Endothelial cell of umbilical vein (primary cell): ENCODE results near the gene SLC22A23. TPM values are rescaled to one million over a fixed set of nuclear protein-coding genes. Genes with fewer than 3 reads are reported as not detected.

ENCODE experiments used
- BruUV-seq: library from RNA; stranded (reverse); fragments of 400-500 nt; replicated peaks from 2 replicates; lab custom pipeline; 2021; lab: Mats Ljungman, UMichigan
- CTCF ChIA-PET: fragments of 300-600, 350-600 bp; sonication (Branson Sonifier 250); formaldehyde crosslinking; loops from one replicate; lab custom pipeline; 2021; ENCODE audit warnings: antibody characterized with exemption, inconsistent platforms; lab: Charles Lee
- POLR2A ChIA-PET: fragments of 300-600, 350-600 bp; sonication (Branson Sonifier 250); formaldehyde crosslinking; loops from one replicate; lab custom pipeline; 2021; ENCODE audit warnings: antibody characterized with exemption, inconsistent platforms; lab: Charles Lee
- DNase-seq: peaks from one replicate; pipeline ENCODE4 v3.0.0-alpha.2; 2011; ENCODE audit warnings: low read depth, low spot score
- FAIRE-seq: peaks from 2 replicates; lab custom pipeline; 2011; peaks lifted over from hg19 to GRCh38; lab: Jason Lieb, UNC
- H2AFZ ChIP-seq: 2 replicates; pipeline ENCODE4 v1.6.0; 2012; ENCODE audit warnings: low read depth, low read length, control low read depth, inconsistent platforms
- H3K27ac ChIP-seq: 2 replicates; pipeline ENCODE4 v1.5.1; 2011; ENCODE audit warnings: low read depth, mild to moderate bottlenecking, control low read depth, low read length, moderate library complexity; ENCODE audit not compliant: insufficient read depth
- H3K27me3 ChIP-seq, 2 experiments: 2 replicates each; pipeline versions ENCODE4 v1.6.0 to v1.6.1; 2011; ENCODE audit warnings: low read length in 2 of 2, mixed read lengths in 1 of 2; ENCODE audit not compliant: control insufficient read depth in 2 of 2, insufficient read depth in 2 of 2
- H3K36me3 ChIP-seq, 2 experiments: 2 replicates in 1 of 2; 3 replicates in 1 of 2; pipeline ENCODE4 v1.5.1; 2011; ENCODE audit warnings: low read length in 2 of 2, mild to moderate bottlenecking in 1 of 2, moderate library complexity in 1 of 2; ENCODE audit not compliant: control insufficient read depth in 2 of 2, insufficient read depth in 2 of 2; ENCODE audit errors: extremely low read depth in 1 of 2
- H3K4me1 ChIP-seq: 3 replicates; pipeline ENCODE4 v1.5.1; 2011; ENCODE audit warnings: mild to moderate bottlenecking, low read length; ENCODE audit not compliant: control insufficient read depth, insufficient read depth; ENCODE audit errors: extremely low read depth
- H3K4me2 ChIP-seq: 2 replicates; pipeline ENCODE4 v1.6.1; 2011; ENCODE audit warnings: low read length, control low read depth, mixed read lengths; ENCODE audit not compliant: insufficient read depth
- H3K4me3 ChIP-seq, 3 experiments: fragments of 200-600 bp in 1 of 3; sonication (generic), shearing (Covaris generic) in 1 of 3; replicated peaks in 1 of 3; 2 replicates each; pipeline ENCODE4 v1.5.1; 2011 to 2016; ENCODE audit warnings: control low read depth in 3 of 3, low read length in 3 of 3, mild to moderate bottlenecking in 2 of 3, inconsistent platforms in 1 of 3, low read depth in 1 of 3, moderate library complexity in 1 of 3; ENCODE audit not compliant: insufficient read depth in 1 of 3
- H3K79me2 ChIP-seq: 2 replicates; pipeline ENCODE4 v1.6.0; 2012; ENCODE audit warnings: low read length, inconsistent platforms; ENCODE audit not compliant: control insufficient read depth, insufficient read depth
- H3K9ac ChIP-seq: replicated peaks from 2 replicates; pipeline ENCODE3; 2011; ENCODE audit warnings: low read length, control low read depth; ENCODE audit not compliant: insufficient read depth; ENCODE audit errors: extremely low read depth
- H3K9me1 ChIP-seq: replicated peaks from 3 replicates; pipeline ENCODE4 v1.6.0; 2011; ENCODE audit warnings: mild to moderate bottlenecking, low read length; ENCODE audit not compliant: control insufficient read depth, insufficient read depth; ENCODE audit errors: extremely low read depth
- H3K9me3 ChIP-seq: replicated peaks from 2 replicates; pipeline ENCODE4 v1.5.1; 2012; ENCODE audit warnings: low read length, inconsistent platforms; ENCODE audit not compliant: control insufficient read depth, insufficient read depth
- H4K20me1 ChIP-seq: replicated peaks from 2 replicates; pipeline ENCODE3; 2011; ENCODE audit warnings: mild to moderate bottlenecking, low read length; ENCODE audit not compliant: control insufficient read depth, insufficient read depth; ENCODE audit errors: extremely low read depth
- CTCF ChIP-seq, 2 donors: IDR thresholded peaks; 1 replicate in 1 of 2; 2 replicates in 1 of 2; pipeline ENCODE4 v1.5.1; 2011; ENCODE audit warnings: low read length in 2 of 2, mild to moderate bottlenecking in 2 of 2, moderate library complexity in 2 of 2, control low read depth in 1 of 2, inconsistent platforms in 1 of 2, low read depth in 1 of 2; ENCODE audit not compliant: insufficient read depth in 1 of 2; ENCODE audit errors: extremely low read depth in 1 of 2
- EZH2 ChIP-seq: IDR thresholded peaks from 2 replicates; pipeline ENCODE4 v1.6.1; 2012; ENCODE audit warnings: borderline replicate concordance, low read depth, mild to moderate bottlenecking, moderate library complexity, low read length, inconsistent platforms; ENCODE audit not compliant: severe bottlenecking
- FOS ChIP-seq: IDR thresholded peaks from 2 replicates; pipeline ENCODE4 v1.6.1; 2011; ENCODE audit warnings: mild to moderate bottlenecking, low read length, moderate library complexity, borderline replicate concordance; ENCODE audit not compliant: insufficient read depth
- GATA2 ChIP-seq: IDR thresholded peaks from 2 replicates; pipeline ENCODE4 v1.7.0; 2011; ENCODE audit warnings: low read depth, mild to moderate bottlenecking, moderate library complexity, mixed read lengths, low read length; ENCODE audit not compliant: insufficient read length, insufficient read depth
- JUN ChIP-seq: IDR thresholded peaks from 2 replicates; pipeline ENCODE4 v1.6.1; 2011; ENCODE audit warnings: borderline replicate concordance, low read depth; ENCODE audit not compliant: insufficient read length, insufficient read depth
- MYC ChIP-seq: IDR thresholded peaks from one replicate; pipeline ENCODE4 v1.6.1; 2011; ENCODE audit warnings: mild to moderate bottlenecking, low read depth, low read length
- POLR2A ChIP-seq: IDR thresholded peaks from 2 replicates; pipeline ENCODE4 v1.6.1; 2012; ENCODE audit warnings: low read depth, mild to moderate bottlenecking, control low read depth, low read length
- POLR2AphosphoS5 ChIP-seq: IDR thresholded peaks from 2 replicates; pipeline ENCODE4 v1.6.1; 2012; ENCODE audit warnings: low read depth, mild to moderate bottlenecking, control low read depth, low read length, moderate library complexity; ENCODE audit not compliant: insufficient read depth
- dilution Hi-C: fragments of 300-500 bp; cut with MboI; formaldehyde crosslinking; loops from one replicate; pipeline ENCODE4 v1.15.0; 2019; ENCODE audit warnings: low sequenced_read_pairs; ENCODE audit not compliant: extremely low pct_ligation_motif_present
- intact Hi-C: fragments of 100-400 bp; cut with micrococcal nuclease; formaldehyde crosslinking; loops from one replicate; pipeline ENCODE4 v1.10.0; 2022
- polyA plus RNA-seq, 4 experiments: library from polyadenylated mRNA; depleted of rRNA in 3 of 4; stranded (reverse) in 3 of 4; unstranded in 1 of 4; fragments of >200 nt; gene quantifications; 2 replicates each; pipeline versions ENCODE4 v1.2.1 to v1.2.3, GENCODE V29; 2011 to 2012; ENCODE audit warnings: missing spikeins in 1 of 4
- total RNA-seq: library from RNA; stranded (reverse); gene quantifications from 2 replicates; pipeline ENCODE4 v1.2.3, GENCODE V29; 2021
- TF ChIP-seq, protein P1 (sequence below): IDR thresholded peaks from 2 replicates; pipeline ENCODE4 v1.6.1; 2011; ENCODE audit not compliant: insufficient read depth, insufficient read length

The SLC22A23 gene
- total and polyA plus RNA-seq, 2 donors (not counting 3 experiments of a cell fraction or from before 2014, with no cell fraction given): 4.2 to 14.3 TPM

DNA sequence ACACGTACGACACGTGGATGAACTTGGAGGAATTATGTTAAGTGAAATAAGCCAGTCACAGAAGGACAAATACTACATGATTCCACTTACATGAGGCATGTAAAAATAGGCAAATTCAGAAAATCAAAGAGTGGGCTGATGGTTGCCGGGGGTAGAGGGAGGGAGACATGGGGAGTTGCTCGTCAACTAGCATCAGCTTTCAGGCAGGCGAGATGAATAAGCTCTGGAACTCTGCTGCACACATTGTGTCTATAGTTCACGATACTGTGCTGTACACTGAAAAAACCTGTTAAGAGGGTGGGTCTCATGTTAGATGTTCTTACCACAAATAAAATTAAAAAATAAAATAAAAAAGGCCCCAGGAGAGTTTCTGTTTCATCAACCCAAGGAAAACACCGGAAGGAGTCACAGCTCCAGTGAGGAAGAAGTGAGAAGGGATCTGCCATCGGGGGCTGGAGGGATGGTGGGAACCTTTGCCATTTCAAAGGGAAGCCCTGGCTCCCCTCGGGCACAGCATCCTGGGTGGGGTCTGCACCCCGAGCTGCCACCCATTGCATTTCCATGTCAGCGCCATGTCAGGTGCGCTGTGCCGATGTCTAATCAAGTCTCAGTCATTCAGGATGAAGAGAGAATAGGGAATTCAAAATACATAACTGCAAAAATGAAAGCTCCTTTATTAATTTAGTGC lies 98.3 kb downstream of the SLC22A23 start:
- POLR2A ChIA-PET: no interaction called here
- TF ChIP-seq, protein P1, sequence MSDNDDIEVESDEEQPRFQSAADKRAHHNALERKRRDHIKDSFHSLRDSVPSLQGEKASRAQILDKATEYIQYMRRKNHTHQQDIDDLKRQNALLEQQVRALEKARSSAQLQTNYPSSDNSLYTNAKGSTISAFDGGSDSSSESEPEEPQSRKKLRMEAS: no peak
- no peak for TF ChIP-seq GATA2
- no peak for TF ChIP-seq POLR2A
- no peak for TF ChIP-seq POLR2AphosphoS5
- no peak for TF ChIP-seq MYC
- TF ChIP-seq CTCF (IDR thresholded peaks at IDR 0.05; ENCODE audit: extremely low read depth in 1 of 2, insufficient read depth in 1 of 2, low read depth in 1 of 2, low read length in 2 of 2): no peak
- TF ChIP-seq EZH2: no peak
- no peak for TF ChIP-seq JUN
- TF ChIP-seq FOS: no peak

More for the DNA sequence above, 98.3 kb downstream of the SLC22A23 start:
- no peak overlapping the region for H3K27ac ChIP-seq
- no peaks in the 10 kb centered on the region for H3K79me2 ChIP-seq
- H2AFZ ChIP-seq: no peak overlapping the region
- CTCF ChIA-PET: interaction anchor here (0.8 to 1.3 kb wide), 4 partner anchors 12 to 52 kb away, joined by 3 to 4 read pairs (median 3); no protein-coding TSS in a partner anchor
- no peaks in the 10 kb centered on the region for H3K36me3 ChIP-seq
- no peak overlapping the region for H3K9ac ChIP-seq
- no peak for DNase-seq
- dilution Hi-C loops (no loop called here), intact Hi-C loops (no loop called here)
- H3K9me3 ChIP-seq: no peaks in the 10 kb centered on the region
- no peaks in the 10 kb centered on the region for H4K20me1 ChIP-seq
- H3K4me3 ChIP-seq: no peak overlapping the region
- H3K4me1 ChIP-seq: peaks cover 6% of the 10 kb centered on the region
- no peaks in the 10 kb centered on the region for H3K27me3 ChIP-seq
- no peak for FAIRE-seq
- BruUV-seq: no TSS peak
- no peaks in the 10 kb centered on the region for H3K9me1 ChIP-seq
- no peak overlapping the region for H3K4me2 ChIP-seq
